ENCODE measurements around the gene UBE2N. TPM values are rescaled to one million over a fixed set of nuclear protein-coding genes. Genes with fewer than 3 reads are reported as not detected.

The UBE2N gene
- total RNA-seq, 2 donors from 2014 or later, result 49.0 to 71.5 TPM

DNA sequence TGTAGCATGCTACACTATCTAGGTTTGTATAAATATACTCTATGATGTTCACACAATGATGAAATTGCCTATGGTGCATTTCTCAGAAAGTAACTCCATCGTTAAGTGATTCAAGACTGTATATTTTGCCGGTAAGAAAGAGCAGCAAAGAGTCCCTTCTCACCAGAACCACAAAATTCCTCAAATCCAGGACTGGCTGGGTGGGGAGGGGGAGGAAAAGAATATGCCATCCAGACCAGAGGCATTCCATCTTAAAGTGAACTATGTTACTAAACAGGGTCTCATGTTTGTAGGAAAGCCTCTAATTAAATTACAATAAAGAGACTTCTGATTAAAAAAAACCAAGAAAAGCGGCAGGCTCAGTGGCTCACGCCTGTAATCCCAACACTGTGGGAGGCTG lies 11.5 kb downstream of the UBE2N start:
- DNase-seq (ENCODE audit: low spot score), result no peak
- peaks cover 23% of the 10 kb centered on the region for H3K4me1 ChIP-seq (replicated peaks)
- 84% methylated on average over 4 of the region's 4 CpGs for WGBS

DNA sequence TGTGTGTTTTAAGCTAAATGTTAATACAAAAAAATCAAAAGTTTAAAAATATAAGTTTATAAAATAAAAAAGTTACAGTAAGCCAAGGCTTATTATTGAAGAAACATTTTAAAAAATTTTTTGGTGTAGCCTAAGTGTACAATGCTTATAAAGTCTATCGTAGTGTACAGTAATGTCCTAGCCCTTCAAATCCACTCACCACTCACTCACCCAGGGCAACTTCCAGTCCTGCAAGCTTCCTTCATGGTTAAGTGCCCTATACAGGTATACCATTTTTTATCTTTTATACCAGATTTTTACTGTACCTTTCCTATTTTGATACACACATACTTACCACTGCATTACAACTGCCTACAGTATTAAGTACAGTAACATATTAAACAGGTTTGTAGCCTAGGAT lies 11.9 kb downstream of the UBE2N start:
- H3K4me3 ChIP-seq, result no peak overlapping the region
- no peaks in the 10 kb centered on the region for H3K27me3 ChIP-seq (replicated peaks; ENCODE audit: insufficient read depth)
- H3K9me3 ChIP-seq, result no peaks in the 10 kb centered on the region
- TF ChIP-seq, protein P1, sequence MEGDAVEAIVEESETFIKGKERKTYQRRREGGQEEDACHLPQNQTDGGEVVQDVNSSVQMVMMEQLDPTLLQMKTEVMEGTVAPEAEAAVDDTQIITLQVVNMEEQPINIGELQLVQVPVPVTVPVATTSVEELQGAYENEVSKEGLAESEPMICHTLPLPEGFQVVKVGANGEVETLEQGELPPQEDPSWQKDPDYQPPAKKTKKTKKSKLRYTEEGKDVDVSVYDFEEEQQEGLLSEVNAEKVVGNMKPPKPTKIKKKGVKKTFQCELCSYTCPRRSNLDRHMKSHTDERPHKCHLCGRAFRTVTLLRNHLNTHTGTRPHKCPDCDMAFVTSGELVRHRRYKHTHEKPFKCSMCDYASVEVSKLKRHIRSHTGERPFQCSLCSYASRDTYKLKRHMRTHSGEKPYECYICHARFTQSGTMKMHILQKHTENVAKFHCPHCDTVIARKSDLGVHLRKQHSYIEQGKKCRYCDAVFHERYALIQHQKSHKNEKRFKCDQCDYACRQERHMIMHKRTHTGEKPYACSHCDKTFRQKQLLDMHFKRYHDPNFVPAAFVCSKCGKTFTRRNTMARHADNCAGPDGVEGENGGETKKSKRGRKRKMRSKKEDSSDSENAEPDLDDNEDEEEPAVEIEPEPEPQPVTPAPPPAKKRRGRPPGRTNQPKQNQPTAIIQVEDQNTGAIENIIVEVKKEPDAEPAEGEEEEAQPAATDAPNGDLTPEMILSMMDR (IDR thresholded peaks at IDR 0.05), result no peak
- TF ChIP-seq POLR2A (IDR thresholded peaks at IDR 0.05) (no peak), POLR2AphosphoS5 (IDR thresholded peaks at IDR 0.05) (no peak)
- H3K27ac ChIP-seq, result peak overlapping the region in 1 of 2 donors; percentile 46
- no peaks in the 10 kb centered on the region for H3K36me3 ChIP-seq
- 78% methylated on average over 1 of the region's 1 CpG for WGBS
- no peak for DNase-seq (ENCODE audit: low spot score)
- intact Hi-C loops (cut with DNase I), result no loop called here
- H3K4me1 ChIP-seq (replicated peaks), result peaks cover 23% of the 10 kb centered on the region

More for the DNA sequence above, 11.5 kb downstream of the UBE2N start:
- Histone ChIP-seq H3K27me3 (replicated peaks; ENCODE audit: insufficient read depth) (no peaks in the 10 kb centered on the region), H3K9me3 (no peaks in the 10 kb centered on the region), H3K27ac (peak overlapping the region in 1 of 2 donors; percentile 46), H3K4me3 (no peak overlapping the region), H3K36me3 (no peaks in the 10 kb centered on the region)
- TF ChIP-seq, protein P1 (IDR thresholded peaks at IDR 0.05), result no peak
- TF ChIP-seq POLR2AphosphoS5 (IDR thresholded peaks at IDR 0.05), result no peak
- TF ChIP-seq POLR2A (IDR thresholded peaks at IDR 0.05), result no peak
- intact Hi-C loops (cut with DNase I), result no loop called here

DNA sequence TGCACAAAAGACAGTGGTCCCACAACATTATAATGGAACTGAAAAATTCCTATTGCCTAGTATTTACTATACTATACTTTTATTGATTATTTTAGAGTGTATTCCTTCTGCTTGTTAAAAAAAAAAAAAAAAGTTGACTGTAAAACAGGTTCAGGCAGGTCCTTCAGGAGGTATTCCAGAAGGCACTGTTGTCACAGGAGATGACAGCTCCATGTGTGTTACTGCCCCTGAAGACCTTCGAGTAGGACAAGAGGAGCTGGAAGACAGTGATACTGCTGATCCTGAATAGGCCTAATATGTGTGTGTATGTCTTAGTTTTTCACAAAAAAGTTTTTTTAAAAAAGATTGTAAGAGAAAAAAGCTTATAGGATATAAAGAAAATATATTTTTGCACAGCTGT lies 12.3 kb downstream of the UBE2N start:
- TF ChIP-seq POLR2A (IDR thresholded peaks at IDR 0.05) (no peak), POLR2AphosphoS5 (IDR thresholded peaks at IDR 0.05) (peak; percentile 63)
- Histone ChIP-seq H3K4me3 (no peak overlapping the region), H3K27me3 (replicated peaks; ENCODE audit: insufficient read depth) (no peaks in the 10 kb centered on the region), H3K36me3 (no peaks in the 10 kb centered on the region), H3K4me1 (replicated peaks) (peaks cover 23% of the 10 kb centered on the region), H3K27ac (peak overlapping the region in 1 of 2 donors; percentile 46), H3K9me3 (no peaks in the 10 kb centered on the region)
- 37% methylated on average over 1 of the region's 1 CpG for WGBS
- intact Hi-C loops (cut with DNase I), result no loop called here
- peak; percentile 27 for DNase-seq (ENCODE audit: low spot score)

DNA sequence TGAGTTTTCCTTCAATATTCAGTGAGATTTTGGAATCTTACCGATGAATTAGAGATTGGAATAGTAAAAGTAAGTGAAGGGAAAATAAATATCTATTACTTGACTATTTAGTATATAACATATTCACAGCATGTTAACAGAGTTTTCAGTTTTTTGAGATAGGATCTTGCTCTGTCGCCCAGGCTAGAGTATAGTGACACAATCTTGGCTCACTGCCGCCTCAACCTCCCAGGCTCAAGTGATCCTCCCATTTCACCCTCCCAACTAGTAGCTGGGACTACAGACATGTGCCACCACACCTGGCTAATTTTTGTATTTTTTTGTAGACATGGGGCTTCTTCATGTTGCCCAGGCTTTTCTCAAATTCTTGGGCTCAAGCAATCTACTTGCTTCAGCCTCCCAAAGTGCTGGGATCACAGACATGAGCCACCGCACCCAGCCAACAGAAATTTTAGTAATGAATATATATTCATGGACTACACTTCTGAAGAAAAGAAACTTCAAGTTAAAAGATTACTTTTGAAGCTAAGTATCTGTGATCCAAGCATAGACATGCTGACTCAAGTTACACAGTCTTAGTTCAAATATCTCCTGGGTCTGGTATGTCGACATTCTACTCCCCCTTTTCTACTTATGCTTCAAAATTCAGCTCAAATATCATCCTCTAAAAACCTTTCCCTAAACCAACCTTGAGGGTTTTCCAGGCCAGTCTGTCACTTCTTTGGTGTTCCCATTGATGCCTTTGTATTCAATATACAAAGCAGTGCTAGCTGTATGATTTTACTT lies 13.8 kb downstream of the UBE2N start:
- peaks cover 23% of the 10 kb centered on the region for H3K4me1 ChIP-seq (replicated peaks)
- WGBS, result 39% methylated on average over 5 of the region's 5 CpGs
- no peaks in the 10 kb centered on the region for H3K27me3 ChIP-seq (replicated peaks; ENCODE audit: insufficient read depth)
- intact Hi-C loops (cut with DNase I), result no loop called here
- no peak for DNase-seq (ENCODE audit: low spot score)
- peak overlapping the region; percentile 2 to 46 for H3K27ac ChIP-seq
- no peaks in the 10 kb centered on the region for H3K9me3 ChIP-seq
- H3K4me3 ChIP-seq, result no peak overlapping the region
- TF ChIP-seq, protein P1 (IDR thresholded peaks at IDR 0.05), result no peak
- TF ChIP-seq POLR2AphosphoS5 (IDR thresholded peaks at IDR 0.05), result no peak
- no peak for TF ChIP-seq POLR2A (IDR thresholded peaks at IDR 0.05)
- no peaks in the 10 kb centered on the region for H3K36me3 ChIP-seq

DNA sequence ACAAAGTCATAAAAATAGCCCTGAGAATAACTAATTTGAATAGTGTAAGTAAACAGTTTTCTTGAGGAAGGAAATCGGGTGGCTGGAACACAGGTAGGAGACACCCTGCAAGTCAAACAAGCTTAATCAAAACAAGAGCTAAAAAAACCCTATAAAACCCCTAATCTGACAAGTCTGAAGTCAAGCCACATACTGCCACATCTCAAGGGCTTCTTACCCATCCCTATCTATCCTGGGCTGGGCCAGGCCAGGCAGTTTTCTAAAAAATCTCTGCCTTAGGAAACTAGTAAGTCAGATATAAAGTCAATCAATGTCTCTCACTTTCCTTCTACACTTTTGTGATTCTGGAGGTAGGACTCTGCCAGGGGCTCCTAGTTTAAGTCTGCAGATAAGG lies 15.3 kb downstream of the UBE2N start:
- H3K36me3 ChIP-seq, result no peaks in the 10 kb centered on the region
- WGBS, result 21% methylated on average over 1 of the region's 1 CpG
- no peak for DNase-seq (ENCODE audit: low spot score)
- peak overlapping the region; percentile 6 to 46 for H3K27ac ChIP-seq
- H3K27me3 ChIP-seq (replicated peaks; ENCODE audit: insufficient read depth), result no peaks in the 10 kb centered on the region
- TF ChIP-seq POLR2A (IDR thresholded peaks at IDR 0.05) (no peak), POLR2AphosphoS5 (IDR thresholded peaks at IDR 0.05) (no peak)
- TF ChIP-seq, protein P1 (IDR thresholded peaks at IDR 0.05), result no peak
- peaks cover 23% of the 10 kb centered on the region for H3K4me1 ChIP-seq (replicated peaks)
- intact Hi-C loops (cut with DNase I), result no loop called here
- H3K4me3 ChIP-seq, result no peak overlapping the region
- no peaks in the 10 kb centered on the region for H3K9me3 ChIP-seq

All from prostate gland (tissue), 2 donors.